ENCODE measurements around the gene RNASE7.

The RNASE7 gene

GRCh38 chr14:21018781-21019180, 23.4 kb upstream of the RNASE7 start:
- TF ChIP-seq CTCF (IDR thresholded peaks at IDR 0.05; ENCODE audit: low read depth, low read length) (no peak), EZH2phosphoT487 (IDR thresholded peaks at IDR 0.05; ENCODE audit: low read depth) (no peak)
- no peak overlapping the region for H2AFZ ChIP-seq (ENCODE audit: low read depth, low read length)
- H3K9me3 ChIP-seq (ENCODE audit: insufficient read depth, low read length) = no peaks in the 10 kb centered on the region
- no peaks in the 10 kb centered on the region for H3K4me1 ChIP-seq (ENCODE audit: low read length)
- H3K9ac ChIP-seq (ENCODE audit: low read length) = no peak overlapping the region
- no peak overlapping the region for H3K4me2 ChIP-seq (ENCODE audit: low read length)
- no peaks in the 10 kb centered on the region for H4K20me1 ChIP-seq (ENCODE audit: insufficient read depth, low read length)
- H3K4me3 ChIP-seq (ENCODE audit: low read length) = no peak overlapping the region
- H3K27ac ChIP-seq (ENCODE audit: low read length) = no peak overlapping the region
- no peaks in the 10 kb centered on the region for H3K36me3 ChIP-seq (replicated peaks; ENCODE audit: low read depth, low read length)
- H3K27me3 ChIP-seq (ENCODE audit: low read depth, low read length) = peaks cover 42% of the 10 kb centered on the region
- H3K79me2 ChIP-seq (ENCODE audit: low read length) = no peaks in the 10 kb centered on the region

DNA sequence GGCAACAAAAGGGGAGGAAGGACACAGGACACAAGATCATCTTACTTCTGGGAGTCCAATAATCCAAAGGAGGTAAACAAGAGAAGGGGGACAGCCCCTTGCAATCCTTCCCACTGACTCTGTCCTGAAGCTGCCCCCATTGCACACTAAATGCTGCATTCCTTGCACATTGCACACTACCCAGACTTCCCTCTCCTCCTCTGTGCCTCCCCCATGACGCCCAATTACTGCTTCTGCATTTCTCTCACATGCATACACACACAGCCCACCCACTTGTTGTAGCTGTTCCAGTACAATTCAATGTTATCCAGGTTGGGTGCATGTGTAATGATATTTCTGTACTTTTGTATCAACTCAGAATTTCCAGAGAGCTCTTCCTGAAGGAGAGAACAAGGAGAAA, 22.8 kb upstream of the RNASE7 start:
- H3K4me2 ChIP-seq (ENCODE audit: low read length) = no peak overlapping the region
- no peak overlapping the region for H3K27ac ChIP-seq (ENCODE audit: low read length)
- H3K79me2 ChIP-seq (ENCODE audit: low read length) = no peaks in the 10 kb centered on the region
- no peaks in the 10 kb centered on the region for H3K9me3 ChIP-seq (ENCODE audit: insufficient read depth, low read length)
- H4K20me1 ChIP-seq (ENCODE audit: insufficient read depth, low read length) = no peaks in the 10 kb centered on the region
- no peak overlapping the region for H3K9ac ChIP-seq (ENCODE audit: low read length)
- peaks cover 43% of the 10 kb centered on the region for H3K27me3 ChIP-seq (ENCODE audit: low read depth, low read length)
- no peaks in the 10 kb centered on the region for H3K4me1 ChIP-seq (ENCODE audit: low read length)
- no peaks in the 10 kb centered on the region for H3K36me3 ChIP-seq (replicated peaks; ENCODE audit: low read depth, low read length)
- TF ChIP-seq EZH2phosphoT487 (IDR thresholded peaks at IDR 0.05; ENCODE audit: low read depth) (no peak), CTCF (IDR thresholded peaks at IDR 0.05; ENCODE audit: low read depth, low read length) (no peak)
- H3K4me3 ChIP-seq (ENCODE audit: low read length) = no peak overlapping the region
- H2AFZ ChIP-seq (ENCODE audit: low read depth, low read length) = no peak overlapping the region

DNA sequence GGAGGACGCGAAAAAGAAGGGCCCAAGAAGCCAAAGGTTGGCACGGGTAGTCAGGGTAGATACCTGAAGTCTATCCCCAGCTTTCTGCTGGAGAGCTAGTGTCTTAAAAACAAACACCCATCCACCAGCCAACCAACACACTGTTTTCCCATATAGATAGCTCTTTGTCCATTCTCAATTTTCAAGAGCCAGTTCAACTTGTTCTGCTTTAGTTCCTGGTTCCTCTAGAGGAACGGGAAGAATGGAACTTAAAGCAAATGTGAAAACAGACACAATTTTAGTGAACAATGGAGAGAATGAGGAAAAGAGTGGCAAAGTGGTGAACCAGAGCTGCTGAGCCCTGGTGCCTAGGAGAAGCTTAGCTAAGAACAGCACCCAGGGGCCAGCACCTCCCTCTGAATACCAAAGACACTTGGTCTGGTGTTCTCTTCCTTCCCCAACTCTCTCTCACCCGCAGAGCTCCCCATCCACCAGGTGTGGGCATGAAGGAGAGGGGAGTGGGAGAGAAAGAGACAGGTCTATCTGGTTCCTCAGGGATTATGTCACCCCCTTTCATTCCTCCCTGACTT, 21.1 kb upstream of the RNASE7 start:
- Histone ChIP-seq H4K20me1 (ENCODE audit: insufficient read depth, low read length) (no peaks in the 10 kb centered on the region), H3K27me3 (ENCODE audit: low read depth, low read length) (peaks cover 36% of the 10 kb centered on the region), H3K4me1 (ENCODE audit: low read length) (no peaks in the 10 kb centered on the region), H3K27ac (ENCODE audit: low read length) (no peak overlapping the region), H3K36me3 (replicated peaks; ENCODE audit: low read depth, low read length) (no peaks in the 10 kb centered on the region), H2AFZ (ENCODE audit: low read depth, low read length) (no peak overlapping the region), H3K9me3 (ENCODE audit: insufficient read depth, low read length) (no peaks in the 10 kb centered on the region), H3K4me3 (ENCODE audit: low read length) (no peak overlapping the region), H3K79me2 (ENCODE audit: low read length) (no peaks in the 10 kb centered on the region), H3K9ac (ENCODE audit: low read length) (no peak overlapping the region), H3K4me2 (ENCODE audit: low read length) (no peak overlapping the region)
- TF ChIP-seq CTCF (IDR thresholded peaks at IDR 0.05; ENCODE audit: low read depth, low read length) = no peak
- no peak for TF ChIP-seq EZH2phosphoT487 (IDR thresholded peaks at IDR 0.05; ENCODE audit: low read depth)

DNA sequence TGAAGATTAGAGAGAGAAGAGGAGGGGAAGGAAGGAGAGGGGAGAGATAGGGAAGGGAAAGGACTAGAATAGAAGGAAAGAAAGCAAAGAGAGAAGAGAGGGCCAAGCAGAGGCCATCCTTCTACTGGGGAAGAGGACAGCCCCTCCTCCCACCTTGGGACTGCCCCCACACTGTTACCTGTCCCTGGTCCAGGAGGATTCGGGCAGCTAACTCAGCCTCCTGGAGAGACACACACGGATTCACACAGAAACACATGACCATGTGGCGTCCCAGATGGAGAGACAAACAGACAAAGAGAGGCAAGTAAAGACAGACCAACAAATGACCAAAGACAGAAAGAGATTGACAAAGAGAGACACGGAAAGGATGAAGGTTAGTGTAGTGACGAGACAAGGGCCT, 19.5 kb upstream of the RNASE7 start:
- no peak overlapping the region for H3K4me3 ChIP-seq (ENCODE audit: low read length)
- peaks cover 29% of the 10 kb centered on the region for H3K27me3 ChIP-seq (ENCODE audit: low read depth, low read length)
- H3K79me2 ChIP-seq (ENCODE audit: low read length) = no peaks in the 10 kb centered on the region
- H3K9ac ChIP-seq (ENCODE audit: low read length) = no peak overlapping the region
- no peaks in the 10 kb centered on the region for H3K4me1 ChIP-seq (ENCODE audit: low read length)
- TF ChIP-seq EZH2phosphoT487 (IDR thresholded peaks at IDR 0.05; ENCODE audit: low read depth) = no peak
- H3K9me3 ChIP-seq (ENCODE audit: insufficient read depth, low read length) = no peaks in the 10 kb centered on the region
- H3K36me3 ChIP-seq (replicated peaks; ENCODE audit: low read depth, low read length) = no peaks in the 10 kb centered on the region
- H2AFZ ChIP-seq (ENCODE audit: low read depth, low read length) = no peak overlapping the region
- H4K20me1 ChIP-seq (ENCODE audit: insufficient read depth, low read length) = no peaks in the 10 kb centered on the region
- H3K27ac ChIP-seq (ENCODE audit: low read length) = no peak overlapping the region
- no peak overlapping the region for H3K4me2 ChIP-seq (ENCODE audit: low read length)

Measured in OCI-LY3 (cell line).